ENCODE data around the gene RCCD1. TPM values are rescaled to one million over a fixed set of nuclear protein-coding genes. Genes with fewer than 3 reads are reported as not detected.

The RCCD1 gene
- total RNA-seq, 4 donors from 2014 or later = 7.4 to 16.5 (median 11.6) TPM

- no peaks in the 10 kb centered on the region for H3K4me1 ChIP-seq
- no peaks in the 10 kb centered on the region for H3K9me3 ChIP-seq
- TF ChIP-seq CTCF (IDR thresholded peaks at IDR 0.05) (no peak), POLR2A (IDR thresholded peaks at IDR 0.05) (no peak)
- H3K36me3 ChIP-seq = no peaks in the 10 kb centered on the region
- no peak for DNase-seq
- intact Hi-C loops (cut with DNase I; ENCODE audit: low total_unique reads) = no loop called here
- no peaks in the 10 kb centered on the region for H3K27me3 ChIP-seq
- H3K4me3 ChIP-seq = no peak overlapping the region
- no peak overlapping the region for H3K27ac ChIP-seq
These were observed 39.4 kb upstream of the RCCD1 start for GRCh38 chr15:90915216-90915807.

- Histone ChIP-seq H3K4me1 (no peaks in the 10 kb centered on the region), H3K4me3 (no peak overlapping the region), H3K36me3 (no peaks in the 10 kb centered on the region), H3K27ac (no peak overlapping the region), H3K9me3 (no peaks in the 10 kb centered on the region), H3K27me3 (no peaks in the 10 kb centered on the region)
- DNase-seq = no peak
- TF ChIP-seq CTCF (IDR thresholded peaks at IDR 0.05) (no peak), POLR2A (IDR thresholded peaks at IDR 0.05) (no peak)
- intact Hi-C loops (cut with DNase I; ENCODE audit: low total_unique reads) = no loop called here
These were observed 38.8 kb upstream of the RCCD1 start for GRCh38 chr15:90915808-90916440.

DNA sequence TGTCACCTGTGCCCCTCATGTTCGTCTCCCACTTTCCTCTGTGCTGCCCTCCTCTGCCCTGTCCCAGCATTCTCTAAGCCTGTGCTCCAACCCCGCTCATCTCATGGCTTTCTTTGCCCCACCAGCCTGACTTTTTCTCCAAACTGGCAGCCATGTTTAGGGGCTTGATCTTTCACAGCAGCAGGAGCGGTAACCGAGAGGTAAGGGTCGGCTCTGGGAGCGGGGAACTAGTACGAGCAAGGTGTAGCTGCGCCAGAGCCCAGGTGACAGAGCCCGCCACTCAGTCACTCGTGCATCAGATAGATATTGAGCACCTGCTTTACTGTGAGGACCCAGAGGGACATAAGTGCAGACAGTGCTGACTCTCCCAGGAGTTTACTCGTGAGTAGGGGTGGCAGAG lies 38.2 kb upstream of the RCCD1 start:
- DNase-seq = no peak
- H3K4me3 ChIP-seq = no peak overlapping the region
- H3K27me3 ChIP-seq = no peaks in the 10 kb centered on the region
- H3K4me1 ChIP-seq = no peaks in the 10 kb centered on the region
- TF ChIP-seq CTCF (IDR thresholded peaks at IDR 0.05) (no peak), POLR2A (IDR thresholded peaks at IDR 0.05) (no peak)
- H3K9me3 ChIP-seq = no peaks in the 10 kb centered on the region
- H3K36me3 ChIP-seq = no peaks in the 10 kb centered on the region
- intact Hi-C loops (cut with DNase I; ENCODE audit: low total_unique reads) = no loop called here
- H3K27ac ChIP-seq = no peak overlapping the region

DNA sequence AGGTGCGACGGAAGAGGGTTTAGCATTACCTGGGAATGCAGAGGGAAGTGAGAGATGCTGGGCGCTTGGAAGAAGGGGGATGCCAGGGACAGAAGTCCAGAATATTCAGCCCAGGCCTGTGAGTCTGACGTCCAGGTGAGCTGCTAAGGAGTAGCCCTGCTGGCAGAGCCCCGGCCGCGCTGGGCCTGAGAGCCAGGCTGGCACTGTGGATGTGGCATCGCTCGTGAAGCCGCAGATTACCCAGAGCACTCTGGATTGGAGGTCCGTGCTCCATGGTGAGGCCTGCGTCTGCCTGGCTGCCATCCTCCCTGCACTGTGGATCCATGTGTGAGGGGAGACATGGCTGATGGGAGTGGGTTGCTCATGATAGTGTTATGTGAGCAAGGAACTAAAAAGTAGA lies 37.1 kb upstream of the RCCD1 start:
- Histone ChIP-seq H3K36me3 (no peaks in the 10 kb centered on the region), H3K4me3 (no peak overlapping the region), H3K27me3 (no peaks in the 10 kb centered on the region), H3K27ac (no peak overlapping the region), H3K4me1 (no peaks in the 10 kb centered on the region), H3K9me3 (no peaks in the 10 kb centered on the region)
- no peak for DNase-seq
- intact Hi-C loops (cut with DNase I; ENCODE audit: low total_unique reads) = no loop called here
- no peak for TF ChIP-seq POLR2A (IDR thresholded peaks at IDR 0.05)
- TF ChIP-seq CTCF (IDR thresholded peaks at IDR 0.05) = no peak

DNA sequence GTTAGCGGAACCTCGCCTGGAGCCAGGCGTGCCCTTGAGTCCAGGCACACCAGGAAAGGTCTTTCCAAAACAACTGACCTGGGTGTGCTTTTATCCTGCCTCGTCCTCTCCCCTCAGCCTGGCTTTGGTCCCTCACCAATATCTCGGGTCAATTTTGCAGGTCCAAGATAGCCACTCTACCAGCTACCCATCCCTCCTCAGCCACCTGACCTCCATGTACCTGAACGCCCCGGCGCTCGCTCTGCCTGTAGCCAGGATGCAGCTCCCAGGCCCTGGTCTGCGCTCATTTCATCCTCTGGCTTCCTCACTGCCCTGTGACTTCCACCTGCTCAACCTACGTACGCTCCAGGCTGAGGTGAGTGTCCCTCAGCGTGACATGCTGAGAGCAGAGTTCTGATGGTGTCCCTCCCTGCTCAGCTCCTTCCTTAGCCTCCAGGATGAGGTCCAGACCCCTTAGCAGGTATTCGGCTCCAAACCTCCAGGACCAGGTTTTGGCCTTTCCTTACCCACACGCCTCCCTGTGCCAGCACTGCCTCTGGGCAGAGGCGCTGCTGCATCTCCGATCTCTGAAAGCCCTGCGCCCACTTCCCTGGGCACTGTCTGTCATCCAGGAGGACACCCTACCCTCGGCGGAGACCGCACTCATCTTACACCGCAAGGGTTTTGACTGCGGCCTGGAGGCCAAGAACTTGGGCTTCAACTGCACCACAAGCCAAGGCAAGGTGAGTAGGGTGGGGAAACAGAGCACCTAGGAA lies 36.5 kb upstream of the RCCD1 start:
- no peaks in the 10 kb centered on the region for H3K36me3 ChIP-seq
- intact Hi-C loops (cut with DNase I; ENCODE audit: low total_unique reads) = no loop called here

More for the DNA sequence above, 36.5 kb upstream of the RCCD1 start:
- TF ChIP-seq CTCF (IDR thresholded peaks at IDR 0.05) (no peak), POLR2A (IDR thresholded peaks at IDR 0.05) (no peak)
- Histone ChIP-seq H3K27me3 (no peaks in the 10 kb centered on the region), H3K9me3 (no peaks in the 10 kb centered on the region), H3K4me3 (no peak overlapping the region), H3K4me1 (no peaks in the 10 kb centered on the region), H3K27ac (no peak overlapping the region)
- no peak for DNase-seq
